Activated CD4-positive, alpha-beta T cell treated with anti-CD3 and anti-CD28 coated beads, Interleukin-2, amount 10 ng/mL, durations not matched to agents 24 days and 14 days (primary cell): ENCODE results near the gene E2F8. TPM values are rescaled to one million over a fixed set of nuclear protein-coding genes. Genes with fewer than 3 reads are reported as not detected.

Experiments
- total RNA-seq: library from RNA; stranded (reverse); gene quantifications from 2 replicates; pipeline ENCODE4 v1.2.3, GENCODE V29; 2022

The E2F8 gene
- total RNA-seq, 1 donor from 2014 or later = 29.0 TPM

Other genes starting within 250 kb of the E2F8 start
- gene MRGPRX2, start 180.2 kb downstream of the E2F8 start, total RNA-seq = 0.12 and 0.21 TPM in 2 replicates
- 24.8 and 28.1 TPM in 2 replicates for gene ZDHHC13, start 123.8 kb downstream of the E2F8 start, total RNA-seq
- gene CSRP3, start 39.0 kb downstream of the E2F8 start, total RNA-seq = not detected in 2 replicates